Activated CD4-positive, alpha-beta T cell treated with anti-CD3 and anti-CD28 coated beads, Interleukin-2, Interleukin-4, amounts not matched to agents 100 ng/mL and 50 ng/mL, durations not matched to agents 16 hours and 8 hours (primary cell): ENCODE data around the gene CEMIP.

Experiments used
- DNase-seq: peaks from one replicate; pipeline ENCODE4 v3.0.0-alpha.2; 2020; ENCODE audit warnings: low spot score

The CEMIP gene

DNA sequence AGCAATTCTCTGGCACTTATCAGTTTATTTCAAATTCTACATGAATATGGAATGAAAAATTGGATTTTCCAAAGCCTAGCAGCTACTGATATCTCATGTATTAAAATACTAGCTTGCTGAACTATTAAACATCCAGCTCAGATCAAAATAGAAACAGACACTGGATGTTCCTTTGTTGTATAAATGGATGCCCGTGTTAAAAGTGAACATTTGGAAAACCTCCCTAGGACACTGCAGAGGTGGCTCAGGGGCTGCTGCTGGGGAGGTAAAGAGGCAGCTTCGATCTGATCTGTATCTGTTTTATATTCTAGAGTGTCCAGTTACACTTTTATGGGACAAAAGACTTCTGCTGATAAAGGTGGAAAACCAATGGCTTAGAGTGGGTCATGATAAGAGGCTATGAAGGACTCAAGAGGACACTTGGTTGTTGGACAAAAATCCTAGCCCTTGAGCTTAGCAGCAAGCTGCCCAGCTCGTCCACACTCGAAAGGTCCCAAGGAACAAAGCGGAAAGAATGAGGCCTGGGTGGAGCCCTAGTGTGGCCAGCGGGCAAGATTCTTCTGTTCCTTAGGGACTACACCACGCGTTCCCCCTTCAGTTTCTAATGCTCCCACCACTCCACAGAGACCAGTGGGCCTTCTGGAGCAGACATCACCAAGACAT lies 200.5 kb downstream of the CEMIP start:
- DNase-seq, result no peak

GRCh38 chr15:80982205-80982604 lies 203.0 kb downstream of the CEMIP start:
- no peak for DNase-seq

GRCh38 chr15:80982839-80983238 lies 203.7 kb downstream of the CEMIP start:
- DNase-seq, result no peak

- DNase-seq, result no peak
Observed at GRCh38 chr15:80984856-80985255, 205.7 kb downstream of the CEMIP start.

- no peak for DNase-seq
Observed at GRCh38 chr15:80985981-80986380, 206.8 kb downstream of the CEMIP start.

DNA sequence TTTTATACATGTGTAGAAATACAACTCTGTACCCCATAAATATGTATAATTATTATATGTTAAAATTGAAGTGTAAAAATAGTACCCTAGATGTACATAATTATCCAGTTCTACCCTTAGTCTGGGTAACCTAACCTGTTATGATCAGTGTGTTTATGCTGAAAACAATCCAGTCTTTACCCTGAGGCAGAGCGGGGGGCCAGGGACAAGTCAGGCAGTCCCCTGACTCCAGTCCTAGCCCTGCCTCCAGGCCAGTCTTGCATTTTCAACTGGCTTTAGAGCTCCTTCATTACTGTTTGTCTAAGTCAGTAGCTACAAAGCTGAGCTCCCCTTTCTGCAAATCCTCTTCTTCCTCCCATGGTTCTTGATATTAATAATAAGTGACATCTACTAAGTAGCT lies 207.3 kb downstream of the CEMIP start:
- DNase-seq, result no peak

- no peak for DNase-seq
Observed at GRCh38 chr15:80988148-80988796, 209.1 kb downstream of the CEMIP start.

DNA sequence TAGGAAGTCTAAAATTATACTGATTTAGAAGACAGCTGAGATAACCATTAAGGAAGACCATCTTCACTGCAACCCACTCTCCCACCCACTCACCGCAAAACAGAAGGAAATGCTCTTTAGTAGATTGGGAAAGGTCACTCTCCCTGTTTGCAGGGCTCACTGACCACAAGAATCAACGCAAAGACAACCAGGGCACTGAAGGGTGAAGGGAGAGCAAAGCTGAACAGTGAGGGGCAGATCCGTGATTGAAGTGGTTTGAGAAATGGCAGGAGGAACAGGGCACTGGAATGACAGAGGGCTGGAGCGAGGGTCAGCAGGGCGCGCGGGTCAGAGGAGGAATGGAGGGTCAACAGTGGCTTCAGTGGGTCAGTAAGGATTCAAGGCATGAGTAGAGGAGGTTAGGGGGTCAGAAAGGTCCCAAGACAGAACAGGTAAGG lies 209.9 kb downstream of the CEMIP start:
- DNase-seq, result no peak

GRCh38 chr15:80989518-80990478 lies 210.6 kb downstream of the CEMIP start, which contains the start of gene MESD:
TSS of gene MESD (minus strand) at chr15:80989819. CDS start at chr15:80989791, 28 bp downstream.
- DNase-seq, result peak; percentile 98

- DNase-seq, result no peak
Observed at GRCh38 chr15:80990955-80991354, 211.8 kb downstream of the CEMIP start.

DNA sequence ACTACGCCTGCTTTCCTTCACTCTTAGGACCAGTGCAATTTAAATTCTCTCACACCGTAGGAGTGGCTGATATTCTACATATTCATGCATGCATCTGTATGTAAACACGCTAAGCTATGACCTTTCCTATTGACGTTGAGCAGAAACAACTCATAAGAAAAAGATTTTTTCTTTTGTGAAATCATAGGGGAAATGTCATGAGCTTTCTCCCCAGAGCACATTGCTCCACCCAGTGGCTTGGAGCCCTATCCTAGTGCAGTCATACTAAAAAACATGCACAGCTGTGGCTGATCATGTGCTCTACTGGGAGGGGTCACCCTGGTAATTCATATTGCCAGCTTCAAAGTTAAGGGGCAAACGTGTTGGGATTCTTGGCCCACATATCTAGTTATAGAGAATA lies 212.3 kb downstream of the CEMIP start:
- peak; percentile 35 for DNase-seq

DNA sequence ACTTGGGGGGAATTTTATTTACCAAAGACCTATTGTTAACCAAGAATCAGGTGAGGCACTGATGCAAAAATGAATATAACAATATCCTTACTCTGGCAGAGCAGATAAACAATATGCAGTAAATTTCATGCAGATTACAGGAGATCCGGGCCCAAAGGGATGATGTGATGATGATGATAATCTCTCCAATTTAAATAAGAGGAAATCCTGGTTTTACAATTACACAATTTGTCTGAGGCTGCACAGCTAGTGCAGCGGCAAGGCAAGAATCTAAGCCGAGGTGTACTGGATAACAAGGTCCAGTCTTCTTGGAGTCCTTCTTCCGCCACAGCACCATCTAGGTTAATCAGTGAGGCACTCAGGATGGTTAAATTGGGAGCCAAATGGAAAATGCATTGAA lies 212.8 kb downstream of the CEMIP start:
- DNase-seq, result no peak

DNA sequence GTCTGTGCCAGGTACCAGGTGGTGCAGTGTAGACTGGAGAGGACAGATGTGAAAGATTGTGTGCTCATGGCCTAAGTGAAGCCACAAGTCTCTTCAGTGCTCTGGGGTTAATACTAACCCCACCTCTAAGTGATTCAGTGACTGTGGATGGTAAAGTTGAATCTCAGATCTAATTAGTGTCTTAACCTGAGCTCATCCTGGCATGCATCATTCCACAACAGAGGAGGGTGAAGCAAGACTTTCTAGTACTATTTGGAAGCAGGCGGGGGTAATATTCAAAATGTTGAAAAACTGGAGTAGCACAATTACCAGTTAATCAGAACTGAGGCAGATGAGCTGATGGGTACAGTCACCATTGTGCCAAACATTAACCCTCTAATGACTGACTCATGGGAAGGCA lies 213.3 kb downstream of the CEMIP start:
- DNase-seq, result no peak

DNA sequence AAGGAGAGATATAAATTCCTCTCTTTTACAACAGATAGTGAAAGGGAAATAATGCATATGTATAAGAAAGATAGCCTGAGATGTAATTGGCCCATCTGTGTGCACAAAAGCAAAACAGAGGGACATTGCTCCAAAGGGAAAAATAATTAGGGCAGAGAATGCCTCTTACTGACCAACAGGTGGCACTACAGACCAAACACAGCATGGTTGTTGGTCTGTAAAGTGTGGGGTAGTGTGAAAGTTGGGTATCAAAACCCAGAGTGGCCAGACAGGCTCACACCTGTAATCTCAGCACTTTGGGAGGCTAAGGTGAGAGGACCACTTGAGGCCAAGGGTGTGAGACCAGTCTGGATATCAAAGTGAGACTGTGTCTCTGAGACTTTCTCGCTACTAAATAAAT lies 217.1 kb downstream of the CEMIP start:
- peak; percentile 41 for DNase-seq

GRCh38 chr15:80997692-80998091 lies 218.5 kb downstream of the CEMIP start:
- DNase-seq, result no peak

GRCh38 chr15:80998251-80998650 lies 219.1 kb downstream of the CEMIP start:
- DNase-seq, result no peak

- peak; percentile 71 for DNase-seq
Observed at GRCh38 chr15:80999623-81000036, 220.5 kb downstream of the CEMIP start.

GRCh38 chr15:81000144-81000623 lies 221.0 kb downstream of the CEMIP start:
- no peak for DNase-seq

DNA sequence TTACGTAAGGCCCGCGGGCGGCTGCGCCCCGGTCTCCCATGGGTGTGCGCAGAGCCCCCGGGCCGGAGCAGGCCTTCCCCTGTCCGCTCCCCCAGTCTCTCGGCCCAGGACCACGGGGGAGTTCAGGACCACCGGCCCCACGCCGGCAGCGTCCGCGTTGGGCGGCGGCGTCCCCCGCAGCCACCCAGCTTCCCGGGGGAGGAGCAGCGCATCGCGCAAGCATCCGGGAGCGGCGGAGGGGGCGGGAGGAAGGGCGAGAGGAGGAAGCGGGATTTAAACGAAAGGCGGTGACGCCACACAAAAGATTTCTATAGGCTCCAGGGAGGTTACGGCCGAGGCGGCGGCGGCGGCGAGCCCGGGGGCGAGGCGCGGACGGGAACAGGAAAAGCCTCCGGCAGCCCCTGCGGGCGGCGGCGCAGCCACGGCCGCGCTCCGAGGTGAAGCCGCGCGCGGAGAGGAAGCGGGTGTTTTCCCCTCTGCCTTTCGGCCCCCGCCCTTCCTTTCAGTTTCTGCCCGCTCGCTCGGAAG lies 221.5 kb downstream of the CEMIP start, which contains the start of gene TLNRD1:
Gene TLNRD1 (plus strand): TSS at position 300 of the 528 bp plus-strand sequence. CDS start 1,349 bp downstream, outside the sequence.
- peak; percentile 91 for DNase-seq
